ENCODE data around the gene RAB8B.

The RAB8B gene

DNA sequence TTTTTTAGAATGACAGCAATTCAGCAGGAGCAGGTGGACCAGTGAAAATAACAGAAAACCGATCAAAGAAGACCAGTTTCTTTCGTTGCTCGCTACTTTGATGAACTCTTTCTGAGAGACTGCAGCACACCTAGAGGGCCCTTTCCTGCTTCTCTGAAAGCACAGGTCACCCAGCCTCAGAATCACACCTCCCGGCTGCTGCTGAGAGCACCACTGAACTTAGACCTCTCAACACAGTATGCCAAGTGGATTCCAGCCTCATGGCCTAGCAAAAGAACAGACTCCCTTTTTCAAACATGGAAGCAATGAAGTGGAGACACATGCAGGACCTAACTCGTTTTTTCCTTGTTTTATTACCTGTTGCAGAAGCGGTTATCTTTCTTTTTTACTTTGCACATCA lies 74.1 kb downstream of the RAB8B start:
- H3K4me3 ChIP-seq (ENCODE audit: low read depth, low read length), result no peak overlapping the region
- TF ChIP-seq, protein P1, sequence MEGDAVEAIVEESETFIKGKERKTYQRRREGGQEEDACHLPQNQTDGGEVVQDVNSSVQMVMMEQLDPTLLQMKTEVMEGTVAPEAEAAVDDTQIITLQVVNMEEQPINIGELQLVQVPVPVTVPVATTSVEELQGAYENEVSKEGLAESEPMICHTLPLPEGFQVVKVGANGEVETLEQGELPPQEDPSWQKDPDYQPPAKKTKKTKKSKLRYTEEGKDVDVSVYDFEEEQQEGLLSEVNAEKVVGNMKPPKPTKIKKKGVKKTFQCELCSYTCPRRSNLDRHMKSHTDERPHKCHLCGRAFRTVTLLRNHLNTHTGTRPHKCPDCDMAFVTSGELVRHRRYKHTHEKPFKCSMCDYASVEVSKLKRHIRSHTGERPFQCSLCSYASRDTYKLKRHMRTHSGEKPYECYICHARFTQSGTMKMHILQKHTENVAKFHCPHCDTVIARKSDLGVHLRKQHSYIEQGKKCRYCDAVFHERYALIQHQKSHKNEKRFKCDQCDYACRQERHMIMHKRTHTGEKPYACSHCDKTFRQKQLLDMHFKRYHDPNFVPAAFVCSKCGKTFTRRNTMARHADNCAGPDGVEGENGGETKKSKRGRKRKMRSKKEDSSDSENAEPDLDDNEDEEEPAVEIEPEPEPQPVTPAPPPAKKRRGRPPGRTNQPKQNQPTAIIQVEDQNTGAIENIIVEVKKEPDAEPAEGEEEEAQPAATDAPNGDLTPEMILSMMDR (IDR thresholded peaks at IDR 0.05; ENCODE audit: borderline replicate concordance, insufficient read depth, low read depth, low read length), result no peak

DNA sequence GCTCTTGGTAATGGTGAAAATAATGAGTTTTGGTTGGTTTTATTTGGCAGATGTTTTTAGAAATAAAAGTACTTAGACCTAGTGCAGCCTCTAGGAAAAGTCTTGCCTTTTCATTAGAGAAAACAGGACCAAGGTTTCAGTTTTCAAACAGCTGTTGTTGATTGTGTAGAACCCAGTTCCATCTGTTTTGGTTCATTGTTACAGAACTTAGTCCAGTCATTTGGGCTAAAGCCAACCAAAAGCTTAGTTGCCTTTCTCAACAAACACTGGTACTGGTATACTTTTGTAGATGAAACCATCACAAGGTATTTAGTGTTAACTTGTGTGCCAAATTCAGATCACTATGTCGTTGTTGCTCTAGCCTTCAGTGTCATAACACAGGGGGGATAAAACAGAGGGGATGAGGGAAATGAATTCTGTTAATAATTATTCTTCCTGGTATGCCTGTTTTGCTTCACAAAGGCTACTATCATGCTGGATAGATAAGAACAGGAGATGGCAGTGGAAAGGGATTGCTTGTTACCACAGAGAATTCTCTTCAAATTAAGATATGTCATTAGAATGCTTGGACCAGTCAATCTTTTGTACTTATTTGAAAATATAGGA lies 75.4 kb downstream of the RAB8B start:
- TF ChIP-seq, protein P1 (IDR thresholded peaks at IDR 0.05; ENCODE audit: borderline replicate concordance, insufficient read depth, low read depth, low read length), result no peak
- H3K4me3 ChIP-seq (ENCODE audit: low read depth, low read length), result no peak overlapping the region

DNA sequence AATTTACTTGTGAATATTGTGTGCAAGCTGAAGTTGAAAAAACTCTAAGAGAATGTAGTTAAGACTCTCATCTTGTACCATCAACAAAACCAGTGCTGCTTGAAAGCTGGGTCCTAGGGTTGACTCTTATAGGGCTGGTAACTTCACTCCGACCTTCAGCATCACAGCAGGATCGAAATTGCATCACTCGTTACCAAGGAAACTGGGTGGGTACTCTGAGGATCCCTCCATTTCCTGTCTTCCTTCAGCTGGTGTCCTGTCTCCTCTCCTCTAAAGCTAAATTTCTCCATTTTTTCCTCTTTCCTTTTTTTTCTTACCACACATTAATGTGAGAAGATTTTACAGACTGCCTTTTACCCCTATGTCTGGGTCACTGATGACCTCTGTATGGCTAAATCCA lies 85.0 kb downstream of the RAB8B start:
- TF ChIP-seq, protein P1 (IDR thresholded peaks at IDR 0.05; ENCODE audit: borderline replicate concordance, insufficient read depth, low read depth, low read length), result no peak
- no peak overlapping the region for H3K4me3 ChIP-seq (ENCODE audit: low read depth, low read length)

DNA sequence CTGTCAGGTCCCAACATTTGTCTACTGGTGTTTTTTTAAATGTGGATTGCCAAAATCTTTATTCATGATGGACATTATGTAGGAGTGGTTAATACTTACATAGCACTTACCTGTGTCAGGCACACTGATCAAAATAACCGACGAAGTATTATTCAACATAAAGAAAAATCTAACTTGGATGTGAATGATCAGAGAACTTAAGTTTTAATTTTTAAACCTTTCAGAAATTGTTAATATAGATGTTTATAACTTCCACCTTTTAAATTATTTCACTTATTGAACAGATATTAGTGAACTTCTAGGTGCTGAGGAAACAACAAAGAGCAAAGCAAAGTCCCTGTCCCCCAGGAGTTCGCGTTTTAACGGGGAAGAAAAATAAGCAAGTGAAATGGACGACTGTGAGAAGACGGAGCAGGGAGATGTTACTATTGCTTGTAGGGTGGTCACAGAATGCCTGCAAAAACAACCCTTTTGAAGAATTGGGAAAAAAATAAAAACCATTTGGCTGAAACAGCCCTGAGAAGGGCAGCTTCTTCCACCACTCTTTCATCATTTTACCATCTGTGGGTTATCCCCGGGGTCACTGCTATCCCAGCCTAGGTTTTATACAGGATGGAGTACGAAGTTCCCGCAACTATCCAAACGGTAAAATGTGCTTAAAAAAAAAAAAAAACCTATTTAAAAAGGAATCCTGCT lies 87.1 kb downstream of the RAB8B start:
- TF ChIP-seq, protein P1 (IDR thresholded peaks at IDR 0.05; ENCODE audit: borderline replicate concordance, insufficient read depth, low read depth, low read length), result no peak

DNA sequence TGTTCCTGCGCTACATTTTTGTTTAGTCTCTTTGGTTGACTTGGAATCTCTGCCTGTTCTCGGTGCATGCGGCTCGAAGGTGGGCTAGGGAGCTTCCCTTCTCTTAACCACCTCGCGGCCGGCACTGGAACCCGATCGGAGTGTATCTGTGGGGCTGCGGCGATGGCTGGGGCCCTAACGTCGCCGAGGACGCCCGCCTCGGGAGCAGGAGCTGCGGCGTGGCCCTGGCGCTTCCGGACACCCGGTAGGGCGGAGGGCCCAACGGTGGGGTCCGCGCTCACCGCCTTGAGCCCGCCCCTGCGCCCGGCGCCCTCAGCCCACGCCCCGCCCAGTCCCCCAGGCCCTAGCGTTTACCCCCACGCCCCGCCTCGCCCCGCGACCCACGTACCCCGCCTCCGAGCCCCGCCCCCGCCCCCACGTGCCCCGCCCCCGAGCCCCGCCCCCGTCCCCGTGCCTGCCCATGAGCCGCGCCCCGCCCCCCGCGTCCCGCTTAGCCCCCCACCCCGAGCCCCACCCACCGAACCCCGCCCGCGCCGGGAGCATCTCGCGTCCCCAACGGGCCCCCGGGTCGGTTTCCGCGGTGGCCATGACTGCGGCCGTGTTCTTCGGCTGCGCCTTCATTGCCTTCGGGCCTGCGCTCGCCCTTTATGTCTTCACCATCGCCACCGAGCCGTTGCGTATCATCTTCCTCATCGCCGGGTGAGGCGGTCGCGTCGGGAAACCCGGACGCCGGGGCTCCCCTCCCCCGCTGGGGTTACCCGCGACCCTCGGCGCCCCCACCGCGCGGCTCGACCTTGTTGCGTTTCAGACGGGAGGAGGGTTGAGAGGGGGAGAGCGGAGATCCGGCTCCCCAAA lies 87.9 kb downstream of the RAB8B start, which contains the start of gene APH1B:
Gene APH1B (plus strand): TSS at position 568 of the 855 bp plus-strand sequence. CDS start 19 bp downstream, at position 587.
- TF ChIP-seq, protein P1 (IDR thresholded peaks at IDR 0.05; ENCODE audit: borderline replicate concordance, insufficient read depth, low read depth, low read length), result no peak
- H3K4me3 ChIP-seq (ENCODE audit: low read depth, low read length), result peak within 1 kb of the TSS; percentile 81

More for the DNA sequence above, 87.1 kb downstream of the RAB8B start:
- peak overlapping the region; percentile 66 for H3K4me3 ChIP-seq (ENCODE audit: low read depth, low read length)

DNA sequence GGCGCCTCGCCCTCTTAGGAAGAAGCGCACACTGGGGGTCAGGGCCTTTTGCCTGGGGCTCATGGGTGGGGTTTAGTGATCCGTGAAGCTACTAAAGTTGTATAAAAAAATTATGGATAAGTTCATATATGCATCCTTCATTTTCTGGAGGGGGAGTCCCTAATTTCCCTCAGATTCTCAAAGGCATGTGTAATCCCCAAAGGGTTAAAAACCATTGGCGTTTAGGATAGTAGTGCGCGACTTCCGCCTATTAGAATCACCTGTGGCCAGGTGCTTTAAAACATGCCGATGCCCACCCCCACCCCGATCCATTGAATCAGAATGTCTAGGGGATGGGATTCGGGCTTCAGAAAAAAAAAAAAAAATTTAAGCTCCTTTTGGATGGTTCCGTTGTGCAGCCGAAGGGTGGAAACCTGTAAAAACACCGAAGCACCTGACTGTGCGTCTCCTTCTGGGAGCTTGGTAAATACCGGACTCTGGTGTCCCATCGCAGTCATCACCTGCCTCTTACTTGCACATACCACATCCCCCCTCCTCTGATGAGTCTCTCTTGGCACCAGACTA lies 88.6 kb downstream of the RAB8B start:
- TF ChIP-seq, protein P1 (IDR thresholded peaks at IDR 0.05; ENCODE audit: borderline replicate concordance, insufficient read depth, low read depth, low read length), result no peak
- peak overlapping the region; percentile 81 for H3K4me3 ChIP-seq (ENCODE audit: low read depth, low read length)
